Calu3 (cell line): ENCODE results near the gene GNG8. TPM values are rescaled to one million over a fixed set of nuclear protein-coding genes. Genes with fewer than 3 reads are reported as not detected.

Experiments
- BruUV-seq: library from RNA; stranded (reverse); fragments of 400-500 nt; replicated peaks from 2 replicates; lab custom pipeline; 2021; lab: Mats Ljungman, UMichigan
- CTCF ChIA-PET: fragments of 300-600 bp; sonication (Branson Sonifier 250); formaldehyde crosslinking; loops from one replicate; lab custom pipeline; 2022; ENCODE audit warnings: antibody characterized with exemption; lab: Charles Lee
- DNase-seq: peaks from one replicate; pipeline ENCODE4 v3.0.0; 2022
- H3K27ac Mint-ChIP-seq: one replicate; pipeline ENCODE4 v1.8.0; 2022; ENCODE audit warnings: mixed read lengths; ENCODE audit not compliant: unreplicated experiment
- H3K27me3 Mint-ChIP-seq: one replicate; pipeline ENCODE4 v1.8.0; 2022; ENCODE audit warnings: mixed read lengths; ENCODE audit not compliant: unreplicated experiment
- H3K36me3 Mint-ChIP-seq: one replicate; pipeline ENCODE4 v1.8.0; 2022; ENCODE audit warnings: mild to moderate bottlenecking, moderate library complexity, mixed read lengths; ENCODE audit not compliant: insufficient read depth, unreplicated experiment
- H3K4me1 Mint-ChIP-seq: one replicate; pipeline ENCODE4 v1.8.0; 2022; ENCODE audit warnings: mild to moderate bottlenecking, low read depth, mixed read lengths; ENCODE audit not compliant: unreplicated experiment
- H3K4me3 Mint-ChIP-seq: one replicate; pipeline ENCODE4 v1.8.0; 2022; ENCODE audit warnings: mild to moderate bottlenecking, low read depth, moderate library complexity, mixed read lengths; ENCODE audit not compliant: unreplicated experiment
- H3K9me3 Mint-ChIP-seq: one replicate; pipeline ENCODE4 v1.8.0; 2022; ENCODE audit warnings: low read depth, mixed read lengths; ENCODE audit not compliant: unreplicated experiment
- intact Hi-C: fragments of 100-400 bp; cut with micrococcal nuclease; formaldehyde crosslinking; loops from one replicate; pipeline ENCODE4 v1.10.0; 2022; ENCODE audit not compliant: unreplicated experiment
- total RNA-seq: library from RNA; stranded (reverse); gene quantifications from 2 replicates; pipeline ENCODE4 v1.2.3, GENCODE V29; 2022
- TF ChIP-seq, protein P1 (sequence below): fragments of 200-600 bp; IDR thresholded peaks from one replicate; pipeline ENCODE4 v1.8.0; 2022; ENCODE audit warnings: antibody characterized with exemption; ENCODE audit not compliant: unreplicated experiment

The GNG8 gene
- total RNA-seq, 1 experiment from 2014 or later: not detected

DNA sequence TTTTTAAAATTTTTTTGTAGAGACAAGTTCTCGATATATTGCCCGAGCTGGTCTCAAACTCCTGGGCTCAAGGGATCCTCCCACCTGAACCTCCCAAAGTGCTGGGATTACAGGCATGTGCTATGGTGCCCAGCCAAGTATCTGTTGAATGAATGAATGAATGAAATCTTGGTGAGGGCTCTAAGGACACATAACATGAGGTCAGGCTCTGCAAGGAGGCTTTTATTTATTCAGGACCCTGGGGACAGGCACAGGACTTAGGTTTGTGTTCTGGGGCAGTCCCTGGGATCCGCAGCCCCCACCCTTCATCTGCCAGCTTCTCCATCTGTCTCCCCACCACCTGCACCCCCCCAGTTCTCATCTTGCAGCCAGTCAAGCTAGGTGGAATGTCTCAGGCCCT, 15.7 kb downstream of the GNG8 start:
- Mint-ChIP-seq H3K27ac (no peak overlapping the region), H3K27me3 (peaks cover 72% of the 10 kb centered on the region), H3K4me1 (peaks cover 9% of the 10 kb centered on the region), H3K36me3 (peaks cover 4% of the 10 kb centered on the region), H3K4me3 (no peak overlapping the region), H3K9me3 (no peaks in the 10 kb centered on the region)
- DNase-seq: no peak
- CTCF ChIA-PET: interaction anchor here (9.8 kb wide), 1 partner anchor 42 kb away, joined by 121 read pairs; the partner anchor contains the start of gene DACT3
- TF ChIP-seq, protein P1, sequence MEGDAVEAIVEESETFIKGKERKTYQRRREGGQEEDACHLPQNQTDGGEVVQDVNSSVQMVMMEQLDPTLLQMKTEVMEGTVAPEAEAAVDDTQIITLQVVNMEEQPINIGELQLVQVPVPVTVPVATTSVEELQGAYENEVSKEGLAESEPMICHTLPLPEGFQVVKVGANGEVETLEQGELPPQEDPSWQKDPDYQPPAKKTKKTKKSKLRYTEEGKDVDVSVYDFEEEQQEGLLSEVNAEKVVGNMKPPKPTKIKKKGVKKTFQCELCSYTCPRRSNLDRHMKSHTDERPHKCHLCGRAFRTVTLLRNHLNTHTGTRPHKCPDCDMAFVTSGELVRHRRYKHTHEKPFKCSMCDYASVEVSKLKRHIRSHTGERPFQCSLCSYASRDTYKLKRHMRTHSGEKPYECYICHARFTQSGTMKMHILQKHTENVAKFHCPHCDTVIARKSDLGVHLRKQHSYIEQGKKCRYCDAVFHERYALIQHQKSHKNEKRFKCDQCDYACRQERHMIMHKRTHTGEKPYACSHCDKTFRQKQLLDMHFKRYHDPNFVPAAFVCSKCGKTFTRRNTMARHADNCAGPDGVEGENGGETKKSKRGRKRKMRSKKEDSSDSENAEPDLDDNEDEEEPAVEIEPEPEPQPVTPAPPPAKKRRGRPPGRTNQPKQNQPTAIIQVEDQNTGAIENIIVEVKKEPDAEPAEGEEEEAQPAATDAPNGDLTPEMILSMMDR: no peak
- BruUV-seq: no TSS peak
- intact Hi-C loops: no loop called here

DNA sequence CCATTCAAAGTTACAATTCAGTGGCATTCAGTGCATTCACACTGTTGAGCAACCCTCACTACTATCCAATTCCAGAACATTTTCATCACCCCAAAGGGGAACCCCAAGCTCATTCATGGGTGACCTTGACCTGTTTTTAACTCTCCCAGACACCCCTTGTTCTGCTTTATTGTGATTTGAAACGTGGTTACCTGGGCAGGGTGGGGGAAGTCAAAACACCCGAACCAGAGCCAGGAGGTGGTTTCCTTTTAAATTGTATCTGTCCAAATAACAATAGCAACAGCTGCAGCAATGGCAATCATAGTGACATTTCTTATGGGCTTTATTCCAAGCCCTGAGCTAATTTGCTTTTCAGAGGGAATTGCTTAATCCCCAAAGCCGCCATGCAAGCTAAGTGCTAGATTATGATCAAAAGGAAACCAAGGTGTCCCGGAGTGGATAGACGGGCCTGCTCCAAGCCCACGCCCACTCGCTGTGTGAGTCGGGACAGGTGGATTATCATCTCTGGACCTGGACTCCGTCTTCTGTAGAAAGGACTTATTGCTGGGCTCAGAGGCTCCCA, 17.3 kb downstream of the GNG8 start:
- Mint-ChIP-seq H3K9me3 (no peaks in the 10 kb centered on the region), H3K27ac (no peak overlapping the region), H3K27me3 (peaks cover 57% of the 10 kb centered on the region), H3K36me3 (peaks cover 4% of the 10 kb centered on the region), H3K4me3 (no peak overlapping the region), H3K4me1 (peaks cover 9% of the 10 kb centered on the region)
- TF ChIP-seq, protein P1: no peak
- CTCF ChIA-PET: interaction anchor here (0.5 to 9.8 kb wide), 3 partner anchors 18 to 629 kb away, joined by 3 to 121 read pairs (median 7); partner anchors contain the start of genes CALM3 and DACT3
- no TSS peak for BruUV-seq
- DNase-seq: no peak
- intact Hi-C loops: no loop called here

DNA sequence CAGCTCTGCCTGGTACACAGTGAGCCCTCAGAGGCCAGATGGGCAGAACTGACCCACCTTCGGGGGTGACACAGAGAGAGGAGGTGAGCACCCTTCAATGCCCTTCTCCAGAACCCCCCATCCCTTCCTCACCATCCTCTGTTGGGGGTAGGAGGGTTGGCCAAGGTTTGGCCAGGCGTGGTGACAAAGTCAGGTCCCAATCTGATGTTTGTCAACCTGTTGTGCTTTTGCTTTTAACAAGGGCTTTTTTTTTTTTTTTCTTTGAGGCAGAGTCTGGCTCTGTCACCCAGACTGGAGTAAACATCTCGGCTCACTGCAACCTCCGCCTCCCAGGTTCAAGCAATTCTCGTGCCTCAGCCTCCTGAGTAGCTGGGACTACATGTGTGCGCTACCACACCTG, 18.4 kb downstream of the GNG8 start:
- no peak for DNase-seq
- peaks cover 9% of the 10 kb centered on the region for H3K4me1 Mint-ChIP-seq
- H3K27ac Mint-ChIP-seq: no peak overlapping the region
- no peaks in the 10 kb centered on the region for H3K9me3 Mint-ChIP-seq
- peaks cover 4% of the 10 kb centered on the region for H3K36me3 Mint-ChIP-seq
- H3K4me3 Mint-ChIP-seq: no peak overlapping the region
- TF ChIP-seq, protein P1: no peak
- intact Hi-C loops: no loop called here
- no TSS peak for BruUV-seq
- peaks cover 52% of the 10 kb centered on the region for H3K27me3 Mint-ChIP-seq
- CTCF ChIA-PET: interaction anchor here (0.7 to 9.8 kb wide), 10 partner anchors 8 to 223 kb away, joined by 3 to 121 read pairs (median 4); partner anchors contain the start of gene DACT3

DNA sequence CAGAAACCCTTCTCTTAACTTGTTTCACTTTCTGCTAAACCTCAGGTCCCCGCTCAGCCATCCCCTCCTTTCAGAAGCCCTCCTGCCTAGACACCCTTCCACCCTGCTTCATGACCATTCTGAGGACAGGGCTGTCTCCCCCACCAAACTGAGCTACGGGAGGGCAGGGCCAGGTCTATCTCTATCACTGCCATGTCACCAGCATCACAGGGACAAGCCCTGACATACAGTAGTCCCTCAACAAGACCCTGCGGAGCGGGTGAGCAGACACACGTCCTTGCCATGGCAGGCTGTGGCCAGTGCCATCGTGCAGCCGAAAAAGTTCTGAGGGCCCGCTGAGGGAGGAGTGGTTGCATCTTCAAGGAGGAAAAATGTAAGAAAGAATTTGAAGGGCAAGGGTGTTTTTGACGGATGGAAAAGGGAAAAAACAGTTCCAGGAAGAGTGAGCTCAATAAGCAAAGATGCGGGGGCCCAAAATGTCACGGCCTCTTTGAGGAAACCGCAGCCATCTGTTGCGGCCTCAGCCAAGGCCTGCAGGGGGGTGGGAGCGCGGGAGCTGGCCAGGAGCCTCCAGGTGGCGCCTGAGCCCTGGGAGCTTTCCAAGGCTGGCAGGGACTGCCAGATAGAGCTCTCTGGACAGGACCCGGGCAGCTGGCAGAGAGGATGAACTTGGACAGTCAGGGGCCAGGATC, 19.2 kb downstream of the GNG8 start:
- H3K27me3 Mint-ChIP-seq: peaks cover 44% of the 10 kb centered on the region
- TF ChIP-seq, protein P1: peak; percentile 53
- CTCF ChIA-PET: interaction anchor here (0.8 to 9.8 kb wide), 12 partner anchors 8 to 224 kb away, joined by 3 to 121 read pairs (median 4); partner anchors contain the start of gene DACT3
- no TSS peak for BruUV-seq
- H3K27ac Mint-ChIP-seq: no peak overlapping the region
- peaks cover 9% of the 10 kb centered on the region for H3K4me1 Mint-ChIP-seq
- peaks cover 4% of the 10 kb centered on the region for H3K36me3 Mint-ChIP-seq
- no peaks in the 10 kb centered on the region for H3K9me3 Mint-ChIP-seq
- H3K4me3 Mint-ChIP-seq: no peak overlapping the region
- intact Hi-C loops: no loop called here
- peak; percentile 86 for DNase-seq
